Measurements from ENCODE around the gene PLA2G2D.

Gene PLA2G2D

DNA sequence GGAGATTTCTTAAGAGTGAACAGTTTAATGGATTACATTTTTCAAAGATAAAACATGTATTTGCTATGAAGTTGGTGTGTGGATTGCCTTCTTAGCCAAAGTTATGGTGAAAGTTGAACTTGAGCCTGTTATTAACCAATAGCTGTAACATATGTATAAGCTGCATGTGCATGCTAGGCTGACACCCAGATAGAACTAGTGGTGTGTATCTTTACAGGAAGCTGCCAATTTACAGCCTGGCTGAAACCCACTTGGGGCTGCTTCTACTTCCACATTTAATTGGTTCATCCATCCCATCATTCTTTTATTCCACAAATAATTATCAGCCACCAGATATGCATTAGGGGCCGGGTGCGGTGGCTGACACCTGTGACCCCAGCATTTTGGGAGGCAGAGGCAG is 46.1 kb downstream of the PLA2G2D start:
- no peaks in the 10 kb centered on the region for H3K27me3 ChIP-seq (ENCODE audit: insufficient read depth, low read length, poor library complexity)
- no peaks in the 10 kb centered on the region for H3K4me1 ChIP-seq (ENCODE audit: control insufficient read depth, low read depth, low read length)
- no peak overlapping the region for H2BK5ac ChIP-seq (ENCODE audit: low read length)
- no peak overlapping the region for H2AK5ac ChIP-seq (ENCODE audit: low read length)
- no peak overlapping the region for H3K18ac ChIP-seq (ENCODE audit: low read length)
- H3K4me3 ChIP-seq (ENCODE audit: low read length) = no peak overlapping the region
- H3K9ac ChIP-seq (ENCODE audit: low read length) = no peak overlapping the region
- H2BK120ac ChIP-seq (ENCODE audit: low read depth, low read length) = no peak overlapping the region
- no peaks in the 10 kb centered on the region for H3K79me2 ChIP-seq (ENCODE audit: control insufficient read depth, insufficient read depth, low read length)
- no peak overlapping the region for H4K5ac ChIP-seq (ENCODE audit: low read length)
- no peak for DNase-seq
- H3K4me2 ChIP-seq (ENCODE audit: low read length) = no peak overlapping the region
- H3K36me3 ChIP-seq (ENCODE audit: control insufficient read depth, insufficient read depth, low read length) = no peaks in the 10 kb centered on the region
- H3K23ac ChIP-seq (ENCODE audit: low read length) = no peak overlapping the region
- H3K4ac ChIP-seq (ENCODE audit: low read depth, low read length) = no peak overlapping the region
- no CpG with 5 or more reads among the region's 2 CpGs for WGBS (ENCODE audit: extremely low coverage, insufficient coverage, low lambda C conversion rate)
- H4K8ac ChIP-seq (ENCODE audit: low read depth, low read length) = no peak overlapping the region
- no peak overlapping the region for H3K27ac ChIP-seq (ENCODE audit: low read depth, low read length)
- no peaks in the 10 kb centered on the region for H3K79me1 ChIP-seq (ENCODE audit: low read length)
- no peak overlapping the region for H2BK15ac ChIP-seq (replicated peaks; ENCODE audit: low read depth)
- no peak overlapping the region for H3K56ac ChIP-seq (ENCODE audit: low read length)

- H3K9ac ChIP-seq (ENCODE audit: low read length) = no peak overlapping the region
- no peak overlapping the region for H3K4ac ChIP-seq (ENCODE audit: low read depth, low read length)
- no peak overlapping the region for H2BK120ac ChIP-seq (ENCODE audit: low read depth, low read length)
- no peak overlapping the region for H2AK5ac ChIP-seq (ENCODE audit: low read length)
- no CpG with 5 or more reads among the region's 7 CpGs for WGBS (ENCODE audit: extremely low coverage, insufficient coverage, low lambda C conversion rate)
- no peak overlapping the region for H2BK15ac ChIP-seq (replicated peaks; ENCODE audit: low read depth)
- H3K79me2 ChIP-seq (ENCODE audit: control insufficient read depth, insufficient read depth, low read length) = no peaks in the 10 kb centered on the region
- H3K79me1 ChIP-seq (ENCODE audit: low read length) = no peaks in the 10 kb centered on the region
- no peaks in the 10 kb centered on the region for H3K4me1 ChIP-seq (ENCODE audit: control insufficient read depth, low read depth, low read length)
- H3K4me2 ChIP-seq (ENCODE audit: low read length) = no peak overlapping the region
- no peak overlapping the region for H3K23ac ChIP-seq (ENCODE audit: low read length)
- H3K56ac ChIP-seq (ENCODE audit: low read length) = no peak overlapping the region
- H3K18ac ChIP-seq (ENCODE audit: low read length) = no peak overlapping the region
- no peak overlapping the region for H4K5ac ChIP-seq (ENCODE audit: low read length)
- no peaks in the 10 kb centered on the region for H3K27me3 ChIP-seq (ENCODE audit: insufficient read depth, low read length, poor library complexity)
- H3K27ac ChIP-seq (ENCODE audit: low read depth, low read length) = no peak overlapping the region
- H4K8ac ChIP-seq (ENCODE audit: low read depth, low read length) = no peak overlapping the region
- no peak for DNase-seq
- H3K36me3 ChIP-seq (ENCODE audit: control insufficient read depth, insufficient read depth, low read length) = no peaks in the 10 kb centered on the region
- no peak overlapping the region for H2BK5ac ChIP-seq (ENCODE audit: low read length)
- no peak overlapping the region for H3K4me3 ChIP-seq (ENCODE audit: low read length)
These were observed 46.6 kb downstream of the PLA2G2D start for GRCh38 chr1:20072771-20073170.

- Histone ChIP-seq H3K4me2 (ENCODE audit: low read length) (no peak overlapping the region), H4K5ac (ENCODE audit: low read length) (no peak overlapping the region), H3K4me1 (ENCODE audit: control insufficient read depth, low read depth, low read length) (no peaks in the 10 kb centered on the region), H3K27ac (ENCODE audit: low read depth, low read length) (no peak overlapping the region), H2BK120ac (ENCODE audit: low read depth, low read length) (no peak overlapping the region), H3K9ac (ENCODE audit: low read length) (no peak overlapping the region), H2BK5ac (ENCODE audit: low read length) (no peak overlapping the region), H3K18ac (ENCODE audit: low read length) (no peak overlapping the region), H3K4me3 (ENCODE audit: low read length) (no peak overlapping the region), H3K36me3 (ENCODE audit: control insufficient read depth, insufficient read depth, low read length) (no peaks in the 10 kb centered on the region), H3K79me1 (ENCODE audit: low read length) (no peaks in the 10 kb centered on the region), H2BK15ac (replicated peaks; ENCODE audit: low read depth) (no peak overlapping the region), H3K27me3 (ENCODE audit: insufficient read depth, low read length, poor library complexity) (no peaks in the 10 kb centered on the region), H2AK5ac (ENCODE audit: low read length) (no peak overlapping the region), H4K8ac (ENCODE audit: low read depth, low read length) (no peak overlapping the region), H3K56ac (ENCODE audit: low read length) (no peak overlapping the region), H3K79me2 (ENCODE audit: control insufficient read depth, insufficient read depth, low read length) (no peaks in the 10 kb centered on the region), H3K23ac (ENCODE audit: low read length) (no peak overlapping the region), H3K4ac (ENCODE audit: low read depth, low read length) (no peak overlapping the region)
- no peak for DNase-seq
- WGBS (ENCODE audit: extremely low coverage, insufficient coverage, low lambda C conversion rate) = no CpG with 5 or more reads among the region's 6 CpGs
These were observed 47.9 kb downstream of the PLA2G2D start for GRCh38 chr1:20071416-20071815.

GRCh38 chr1:20070357-20070756 is 49.0 kb downstream of the PLA2G2D start:
- Histone ChIP-seq H3K4me3 (ENCODE audit: low read length) (no peak overlapping the region), H3K36me3 (ENCODE audit: control insufficient read depth, insufficient read depth, low read length) (no peaks in the 10 kb centered on the region), H2BK120ac (ENCODE audit: low read depth, low read length) (no peak overlapping the region), H3K18ac (ENCODE audit: low read length) (no peak overlapping the region), H3K27me3 (ENCODE audit: insufficient read depth, low read length, poor library complexity) (no peaks in the 10 kb centered on the region), H2BK5ac (ENCODE audit: low read length) (no peak overlapping the region), H4K8ac (ENCODE audit: low read depth, low read length) (no peak overlapping the region), H3K79me2 (ENCODE audit: control insufficient read depth, insufficient read depth, low read length) (no peaks in the 10 kb centered on the region), H3K27ac (ENCODE audit: low read depth, low read length) (no peak overlapping the region), H3K4me1 (ENCODE audit: control insufficient read depth, low read depth, low read length) (no peaks in the 10 kb centered on the region), H2AK5ac (ENCODE audit: low read length) (no peak overlapping the region), H3K4me2 (ENCODE audit: low read length) (no peak overlapping the region), H3K4ac (ENCODE audit: low read depth, low read length) (no peak overlapping the region), H4K5ac (ENCODE audit: low read length) (no peak overlapping the region), H2BK15ac (replicated peaks; ENCODE audit: low read depth) (no peak overlapping the region), H3K23ac (ENCODE audit: low read length) (no peak overlapping the region), H3K9ac (ENCODE audit: low read length) (no peak overlapping the region), H3K56ac (ENCODE audit: low read length) (no peak overlapping the region), H3K79me1 (ENCODE audit: low read length) (no peaks in the 10 kb centered on the region)
- DNase-seq = no peak
- WGBS (ENCODE audit: extremely low coverage, insufficient coverage, low lambda C conversion rate) = no CpG with 5 or more reads among the region's 10 CpGs

- Histone ChIP-seq H3K79me1 (ENCODE audit: low read length) (no peaks in the 10 kb centered on the region), H2AK5ac (ENCODE audit: low read length) (no peak within 1 kb of the TSS), H3K27ac (ENCODE audit: low read depth, low read length) (no peak within 1 kb of the TSS), H3K4ac (ENCODE audit: low read depth, low read length) (no peak within 1 kb of the TSS), H3K56ac (ENCODE audit: low read length) (no peak within 1 kb of the TSS), H3K4me2 (ENCODE audit: low read length) (no peak within 1 kb of the TSS), H3K36me3 (ENCODE audit: control insufficient read depth, insufficient read depth, low read length) (no peaks in the 10 kb centered on the region), H2BK5ac (ENCODE audit: low read length) (no peak within 1 kb of the TSS), H3K9ac (ENCODE audit: low read length) (no peak within 1 kb of the TSS), H3K23ac (ENCODE audit: low read length) (no peak within 1 kb of the TSS), H4K8ac (ENCODE audit: low read depth, low read length) (no peak within 1 kb of the TSS), H3K79me2 (ENCODE audit: control insufficient read depth, insufficient read depth, low read length) (no peaks in the 10 kb centered on the region), H2BK120ac (ENCODE audit: low read depth, low read length) (no peak within 1 kb of the TSS), H2BK15ac (replicated peaks; ENCODE audit: low read depth) (no peak within 1 kb of the TSS), H4K5ac (ENCODE audit: low read length) (no peak within 1 kb of the TSS), H3K4me3 (ENCODE audit: low read length) (no peak within 1 kb of the TSS), H3K4me1 (ENCODE audit: control insufficient read depth, low read depth, low read length) (no peaks in the 10 kb centered on the region), H3K27me3 (ENCODE audit: insufficient read depth, low read length, poor library complexity) (no peaks in the 10 kb centered on the region), H3K18ac (ENCODE audit: low read length) (no peak within 1 kb of the TSS)
- peak; percentile 16 for DNase-seq
- no CpG with 5 or more reads among the region's 7 CpGs for WGBS (ENCODE audit: extremely low coverage, insufficient coverage, low lambda C conversion rate)
These were observed 49.5 kb downstream of the PLA2G2D start, which contains the start of gene PLA2G5 for GRCh38 chr1:20069874-20070273. TSS of gene PLA2G5 (plus strand) at chr1:20070194. CDS start at chr1:20084831, 14,637 bp downstream.

GRCh38 chr1:20068722-20069121 is 50.6 kb downstream of the PLA2G2D start:
- no peak overlapping the region for H3K23ac ChIP-seq (ENCODE audit: low read length)
- no peak overlapping the region for H2AK5ac ChIP-seq (ENCODE audit: low read length)
- H3K36me3 ChIP-seq (ENCODE audit: control insufficient read depth, insufficient read depth, low read length) = no peaks in the 10 kb centered on the region
- H3K27ac ChIP-seq (ENCODE audit: low read depth, low read length) = no peak overlapping the region
- no peak overlapping the region for H4K5ac ChIP-seq (ENCODE audit: low read length)
- H2BK15ac ChIP-seq (replicated peaks; ENCODE audit: low read depth) = no peak overlapping the region
- H3K27me3 ChIP-seq (ENCODE audit: insufficient read depth, low read length, poor library complexity) = no peaks in the 10 kb centered on the region
- H3K4me3 ChIP-seq (ENCODE audit: low read length) = no peak overlapping the region
- H3K4ac ChIP-seq (ENCODE audit: low read depth, low read length) = no peak overlapping the region
- H3K79me2 ChIP-seq (ENCODE audit: control insufficient read depth, insufficient read depth, low read length) = no peaks in the 10 kb centered on the region
- no peak for DNase-seq
- H2BK5ac ChIP-seq (ENCODE audit: low read length) = no peak overlapping the region
- no peaks in the 10 kb centered on the region for H3K79me1 ChIP-seq (ENCODE audit: low read length)
- no peak overlapping the region for H3K18ac ChIP-seq (ENCODE audit: low read length)
- no peak overlapping the region for H3K9ac ChIP-seq (ENCODE audit: low read length)
- no peak overlapping the region for H3K56ac ChIP-seq (ENCODE audit: low read length)
- H2BK120ac ChIP-seq (ENCODE audit: low read depth, low read length) = no peak overlapping the region
- no peaks in the 10 kb centered on the region for H3K4me1 ChIP-seq (ENCODE audit: control insufficient read depth, low read depth, low read length)
- H3K4me2 ChIP-seq (ENCODE audit: low read length) = no peak overlapping the region
- no CpG with 5 or more reads among the region's 7 CpGs for WGBS (ENCODE audit: extremely low coverage, insufficient coverage, low lambda C conversion rate)
- H4K8ac ChIP-seq (ENCODE audit: low read depth, low read length) = no peak overlapping the region
